Astrocyte (in vitro differentiated cells and primary cell): ENCODE measurements around the gene SENP8.
"Not testable (repeated sequence)": the region's sequence is repeated elsewhere in the genome, so short reads cannot be mapped to it uniquely, and the experiment has no call there.

Source experiments
- EZH2 ChIP-seq: IDR thresholded peaks from 2 replicates; pipeline ENCODE4 v1.6.1; 2012; ENCODE audit warnings: mild to moderate bottlenecking, low read length, inconsistent platforms; ENCODE audit not compliant: insufficient read depth
- TF ChIP-seq, protein P1 (sequence below): IDR thresholded peaks from 2 replicates; pipeline ENCODE4 v1.5.1; 2011; ENCODE audit warnings: low read depth, mild to moderate bottlenecking, inconsistent platforms, low read length, moderate library complexity; ENCODE audit not compliant: insufficient read depth

- TF ChIP-seq, protein P1, sequence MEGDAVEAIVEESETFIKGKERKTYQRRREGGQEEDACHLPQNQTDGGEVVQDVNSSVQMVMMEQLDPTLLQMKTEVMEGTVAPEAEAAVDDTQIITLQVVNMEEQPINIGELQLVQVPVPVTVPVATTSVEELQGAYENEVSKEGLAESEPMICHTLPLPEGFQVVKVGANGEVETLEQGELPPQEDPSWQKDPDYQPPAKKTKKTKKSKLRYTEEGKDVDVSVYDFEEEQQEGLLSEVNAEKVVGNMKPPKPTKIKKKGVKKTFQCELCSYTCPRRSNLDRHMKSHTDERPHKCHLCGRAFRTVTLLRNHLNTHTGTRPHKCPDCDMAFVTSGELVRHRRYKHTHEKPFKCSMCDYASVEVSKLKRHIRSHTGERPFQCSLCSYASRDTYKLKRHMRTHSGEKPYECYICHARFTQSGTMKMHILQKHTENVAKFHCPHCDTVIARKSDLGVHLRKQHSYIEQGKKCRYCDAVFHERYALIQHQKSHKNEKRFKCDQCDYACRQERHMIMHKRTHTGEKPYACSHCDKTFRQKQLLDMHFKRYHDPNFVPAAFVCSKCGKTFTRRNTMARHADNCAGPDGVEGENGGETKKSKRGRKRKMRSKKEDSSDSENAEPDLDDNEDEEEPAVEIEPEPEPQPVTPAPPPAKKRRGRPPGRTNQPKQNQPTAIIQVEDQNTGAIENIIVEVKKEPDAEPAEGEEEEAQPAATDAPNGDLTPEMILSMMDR = not testable (repeated sequence)
- not testable (repeated sequence) for TF ChIP-seq EZH2
Measured at GRCh38 chr15:72071448-72071825, 46.8 kb upstream of the SENP8 start.
